Esophagus muscularis mucosa (tissue), 4 donors: Measurements from ENCODE around the gene ATRN. TPM values are rescaled to one million over a fixed set of nuclear protein-coding genes. Genes with fewer than 3 reads are reported as not detected.

Experiments
- DNase-seq: peaks from one replicate; pipeline ENCODE4 v3.0.0-alpha.2; 2017; ENCODE audit errors: extremely low spot score
- H3K27ac ChIP-seq, 4 donors: fragments of 200-600 bp; sonication (generic); replicated peaks in 1 of 4; 1 replicate in 3 of 4; 2 replicates in 1 of 4; pipeline ENCODE4 v1.5.1; 2016 to 2019; ENCODE audit warnings: mild to moderate bottlenecking in 1 of 4
- H3K27me3 ChIP-seq, 4 donors: fragments of 200-600 bp; sonication (generic); one replicate each; pipeline versions ENCODE4 v1.5.1 to v1.6.0; 2016 to 2019
- H3K36me3 ChIP-seq, 4 donors: fragments of 200-600 bp; sonication (generic); one replicate each; pipeline ENCODE4 v1.5.1; 2016 to 2019
- H3K4me1 ChIP-seq, 4 donors: fragments of 200-600 bp; sonication (generic); one replicate each; pipeline ENCODE4 v1.5.1; 2016 to 2019
- H3K4me3 ChIP-seq, 4 donors: fragments of 200-600 bp; sonication (generic); 1 replicate in 2 of 4; 2 replicates in 2 of 4; pipeline ENCODE4 v1.5.1; 2016 to 2019; ENCODE audit warnings: mild to moderate bottlenecking in 4 of 4, moderate library complexity in 1 of 4
- H3K9me3 ChIP-seq, 4 donors: fragments of 200-600 bp; sonication (generic); 1 replicate in 3 of 4; 2 replicates in 1 of 4; pipeline ENCODE4 v1.5.1; 2016 to 2019
- CTCF ChIP-seq, 3 experiments: fragments of 200-600 bp in 2 of 3; fragments of 450-650 bp in 1 of 3; sonication (generic) in 2 of 3; IDR thresholded peaks; one replicate each; pipeline ENCODE4 v1.5.1; 2017 to 2019; ENCODE audit warnings: antibody characterized with exemption in 3 of 3, mild to moderate bottlenecking in 2 of 3, moderate library complexity in 1 of 3
- EP300 ChIP-seq: sonication (generic); formaldehyde crosslinking; IDR thresholded peaks from one replicate; pipeline ENCODE4 v1.6.1; 2017; ENCODE audit warnings: antibody characterized with exemption
- POLR2A ChIP-seq: fragments of 450-650 bp; IDR thresholded peaks from one replicate; pipeline ENCODE4 v1.6.1; 2017; ENCODE audit warnings: antibody characterized with exemption, moderate library complexity, mild to moderate bottlenecking, low read depth
- POLR2AphosphoS5 ChIP-seq, 2 donors: sonication (generic); formaldehyde crosslinking; IDR thresholded peaks; one replicate each; pipeline ENCODE4 v1.6.1; 2017; ENCODE audit warnings: antibody characterized with exemption in 2 of 2
- WGBS: methylation state at CpG from one replicate; pipeline ENCODE4 v1.1.5; 2018; 5-methylcytosine and 5-hydroxymethylcytosine counted together
- intact Hi-C: fragments of 100-400 bp; cut with DNase I; formaldehyde crosslinking; loops from one replicate; pipeline ENCODE4 v1.15.1; 2023
- total RNA-seq, 4 donors: library from RNA; depleted of rRNA; stranded (reverse); fragments of >200 nt; gene quantifications; one replicate each; pipeline versions ENCODE4 v1.1.0 to v1.2.1, GENCODE V29; 2016

The ATRN gene
- total RNA-seq, 4 donors from 2014 or later, result 14.1 to 19.1 (median 18.0) TPM

GRCh38 chr20:3652221-3652620 is 181.4 kb downstream of the ATRN start:
- intact Hi-C loops, result no loop called here
- TF ChIP-seq POLR2A, result no peak
- Histone ChIP-seq H3K27ac (no peak overlapping the region), H3K36me3 (peaks cover 0 to 26% (median 21%) of the 10 kb centered on the region in 4 donors), H3K4me3 (no peak overlapping the region), H3K27me3 (no peaks in the 10 kb centered on the region), H3K9me3 (peaks cover 0 to 10% (median 0%) of the 10 kb centered on the region in 4 donors), H3K4me1 (peaks cover 0 to 6% (median 0%) of the 10 kb centered on the region in 4 donors)
- WGBS, result 93% methylated on average over 9 of the region's 9 CpGs
- no peak for DNase-seq

- Histone ChIP-seq H3K36me3 (peaks cover 0 to 21% (median 18%) of the 10 kb centered on the region in 4 donors), H3K27me3 (peaks cover 0 to 5% (median 0%) of the 10 kb centered on the region in 4 donors), H3K4me1 (peaks cover 0 to 4% (median 0%) of the 10 kb centered on the region in 4 donors), H3K27ac (no peak overlapping the region), H3K9me3 (peaks cover 0 to 10% (median 0%) of the 10 kb centered on the region in 4 donors), H3K4me3 (no peak overlapping the region)
- no peak for TF ChIP-seq POLR2AphosphoS5 (IDR thresholded peaks at IDR 0.05)
- TF ChIP-seq POLR2A, result no peak
- no peak for TF ChIP-seq CTCF (IDR thresholded peaks at IDR 0.05)
- TF ChIP-seq EP300, result no peak
- WGBS, result 75% methylated on average over 10 of the region's 10 CpGs
- intact Hi-C loops, result no loop called here
- DNase-seq, result no peak
Measured at GRCh38 chr20:3652676-3653596, 182.1 kb downstream of the ATRN start.

- 51% methylated on average over 2 of the region's 2 CpGs for WGBS
- Histone ChIP-seq H3K27me3 (peaks cover 0 to 15% (median 0%) of the 10 kb centered on the region in 4 donors), H3K4me1 (no peaks in the 10 kb centered on the region), H3K36me3 (peaks cover 0 to 11% (median 9%) of the 10 kb centered on the region in 4 donors), H3K9me3 (peaks cover 0 to 10% (median 0%) of the 10 kb centered on the region in 4 donors), H3K27ac (no peak overlapping the region), H3K4me3 (no peak overlapping the region)
- TF ChIP-seq POLR2A (no peak), CTCF (IDR thresholded peaks at IDR 0.05) (no peak), POLR2AphosphoS5 (IDR thresholded peaks at IDR 0.05) (no peak), EP300 (no peak)
- intact Hi-C loops, result no loop called here
- DNase-seq, result no peak
Measured at GRCh38 chr20:3653921-3654320, 183.1 kb downstream of the ATRN start.

GRCh38 chr20:3654326-3655130 is 183.7 kb downstream of the ATRN start:
- intact Hi-C loops, result no loop called here
- TF ChIP-seq POLR2A, result no peak
- no peak for TF ChIP-seq CTCF (IDR thresholded peaks at IDR 0.05)
- TF ChIP-seq EP300, result no peak
- TF ChIP-seq POLR2AphosphoS5 (IDR thresholded peaks at IDR 0.05), result no peak
- WGBS, result 78% methylated on average over 17 of the region's 17 CpGs
- H3K4me3 ChIP-seq, result no peak overlapping the region
- peaks cover 0 to 21% (median 0%) of the 10 kb centered on the region in 4 donors for H3K27me3 ChIP-seq
- no peak overlapping the region for H3K27ac ChIP-seq
- peaks cover 0 to 10% (median 6%) of the 10 kb centered on the region in 4 donors for H3K36me3 ChIP-seq
- peaks cover 0 to 10% (median 0%) of the 10 kb centered on the region in 4 donors for H3K9me3 ChIP-seq
- H3K4me1 ChIP-seq, result no peaks in the 10 kb centered on the region
- DNase-seq, result no peak

GRCh38 chr20:3655131-3655405 is 184.2 kb downstream of the ATRN start:
- 91% methylated on average over 3 of the region's 4 CpGs for WGBS
- TF ChIP-seq CTCF (IDR thresholded peaks at IDR 0.05), result no peak
- DNase-seq, result no peak
- Histone ChIP-seq H3K27me3 (peaks cover 0 to 26% (median 2%) of the 10 kb centered on the region in 4 donors), H3K36me3 (peaks cover 0 to 5% (median 1%) of the 10 kb centered on the region in 4 donors), H3K4me1 (peaks cover 0 to 2% (median under 1%) of the 10 kb centered on the region in 4 donors), H3K4me3 (no peak overlapping the region), H3K9me3 (peaks cover 0 to 10% (median 0%) of the 10 kb centered on the region in 4 donors), H3K27ac (no peak overlapping the region)
- intact Hi-C loops, result no loop called here
